CD4-positive, alpha-beta T cell (primary cell): ENCODE measurements around the gene ASIC3. TPM values are rescaled to one million over a fixed set of nuclear protein-coding genes. Genes with fewer than 3 reads are reported as not detected.
"Not testable (repeated sequence)": the region's sequence is repeated elsewhere in the genome, so short reads cannot be mapped to it uniquely, and the experiment has no call there.

Experiments
- ATAC-seq: fragments of 200-7000 bp; cut with Tn5 transposase; one replicate; pipeline ENCODE4 v1.10.0; 2022; ENCODE audit warnings: mild to moderate bottlenecking; ENCODE audit not compliant: poor library complexity
- CTCF ChIA-PET: fragments of 350-600 bp; sonication (Branson Sonifier 250); formaldehyde crosslinking; loops from one replicate; lab custom pipeline; 2021; ENCODE audit warnings: antibody characterized with exemption, inconsistent platforms; lab: Charles Lee
- POLR2A ChIA-PET: fragments of 350-600 bp; sonication (Branson Sonifier 250); formaldehyde crosslinking; loops from one replicate; lab custom pipeline; 2021; ENCODE audit warnings: antibody characterized with exemption, inconsistent platforms; lab: Charles Lee
- DNase-seq, 14 experiments: peaks; one replicate each; pipeline ENCODE4 v3.0.0-alpha.2; 2013 to 2020; ENCODE audit warnings: mixed read lengths in 2 of 14
- H3K27ac ChIP-seq, 2 donors: one replicate each; pipeline versions ENCODE4 v1.5.1 to v1.7.0; 2013; ENCODE audit warnings: low read length in 2 of 2, low read depth in 1 of 2, mild to moderate bottlenecking in 1 of 2
- H3K27me3 ChIP-seq, 2 experiments: 1 replicate in 1 of 2; 2 replicates in 1 of 2; pipeline versions ENCODE4 v1.6.1 to v1.7.0; 2013; ENCODE audit warnings: low read length in 2 of 2, control low read depth in 1 of 2, mild to moderate bottlenecking in 1 of 2, moderate library complexity in 1 of 2; ENCODE audit not compliant: insufficient read depth in 2 of 2, control insufficient read depth in 1 of 2
- H3K36me3 ChIP-seq: one replicate; pipeline ENCODE4 v1.6.1; 2013; ENCODE audit warnings: low read length, control low read depth; ENCODE audit not compliant: insufficient read depth
- H3K4me1 ChIP-seq: one replicate; pipeline ENCODE4 v1.6.1; 2013; ENCODE audit warnings: low read length, control low read depth; ENCODE audit not compliant: insufficient read depth
- H3K4me3 ChIP-seq: one replicate; pipeline ENCODE4 v1.5.1; 2013; ENCODE audit warnings: mild to moderate bottlenecking, low read length, moderate library complexity
- H3K9me3 ChIP-seq, 2 experiments: 1 replicate in 1 of 2; 2 replicates in 1 of 2; pipeline versions ENCODE4 v1.6.1 to v1.7.0; 2013; ENCODE audit warnings: low read length in 2 of 2, mild to moderate bottlenecking in 2 of 2, control low read depth in 1 of 2, moderate library complexity in 1 of 2; ENCODE audit not compliant: control insufficient read depth in 1 of 2, insufficient read depth in 1 of 2
- H3K27ac Mint-ChIP-seq: one replicate; pipeline ENCODE4 v1.8.0; 2020; ENCODE audit warnings: mixed read lengths
- H3K27me3 Mint-ChIP-seq: one replicate; pipeline ENCODE4 v1.8.0; 2021; ENCODE audit warnings: mixed read lengths
- H3K36me3 Mint-ChIP-seq: one replicate; pipeline ENCODE4 v1.8.0; 2021; ENCODE audit warnings: low read depth, mixed read lengths
- H3K4me1 Mint-ChIP-seq: one replicate; pipeline ENCODE4 v1.8.0; 2021; ENCODE audit warnings: low read depth, mixed read lengths
- H3K4me3 Mint-ChIP-seq: one replicate; pipeline ENCODE4 v1.8.0; 2020; ENCODE audit warnings: mild to moderate bottlenecking, mixed read lengths
- H3K9me3 Mint-ChIP-seq: one replicate; pipeline ENCODE4 v1.8.0; 2020; ENCODE audit warnings: mixed read lengths
- intact Hi-C, 2 experiments: fragments of 100-400 bp; cut with DNase I in 1 of 2; cut with micrococcal nuclease in 1 of 2; formaldehyde crosslinking; loops; one replicate each; pipeline versions ENCODE4 v1.15.1 to v1.9.0; 2023 to 2025; cut with DNase I, micrococcal nuclease
- total RNA-seq, 174 experiments: library from RNA in 2 of 174; stranded (reverse) in 2 of 174; gene quantifications; one replicate each; pipeline ENCODE4 v1.2.3 and lab custom pipeline; 2021 to 2026
- TF ChIP-seq, protein P1 (sequence below): fragments of 200-600 bp; IDR thresholded peaks from one replicate; pipeline ENCODE4 v1.8.0; 2022; ENCODE audit warnings: antibody characterized with exemption, mild to moderate bottlenecking

ASIC3 gene
- total RNA-seq, 2 experiments from 2014 or later: 13.8 to 15.2 TPM

DNA sequence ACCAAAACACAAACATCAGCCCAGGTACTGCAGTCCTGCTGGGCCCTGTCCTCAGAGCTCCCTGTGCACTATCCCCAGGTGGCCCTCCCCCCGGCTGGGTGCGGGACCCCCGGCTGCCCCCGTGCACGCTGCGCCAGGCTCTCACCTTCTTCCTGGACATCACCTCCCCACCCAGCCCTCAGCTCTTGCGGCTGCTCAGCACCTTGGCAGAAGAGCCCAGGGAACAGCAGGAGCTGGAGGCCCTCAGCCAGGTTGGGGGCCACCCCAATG is 38.4 kb upstream of the ASIC3 start:
- TF ChIP-seq, protein P1, sequence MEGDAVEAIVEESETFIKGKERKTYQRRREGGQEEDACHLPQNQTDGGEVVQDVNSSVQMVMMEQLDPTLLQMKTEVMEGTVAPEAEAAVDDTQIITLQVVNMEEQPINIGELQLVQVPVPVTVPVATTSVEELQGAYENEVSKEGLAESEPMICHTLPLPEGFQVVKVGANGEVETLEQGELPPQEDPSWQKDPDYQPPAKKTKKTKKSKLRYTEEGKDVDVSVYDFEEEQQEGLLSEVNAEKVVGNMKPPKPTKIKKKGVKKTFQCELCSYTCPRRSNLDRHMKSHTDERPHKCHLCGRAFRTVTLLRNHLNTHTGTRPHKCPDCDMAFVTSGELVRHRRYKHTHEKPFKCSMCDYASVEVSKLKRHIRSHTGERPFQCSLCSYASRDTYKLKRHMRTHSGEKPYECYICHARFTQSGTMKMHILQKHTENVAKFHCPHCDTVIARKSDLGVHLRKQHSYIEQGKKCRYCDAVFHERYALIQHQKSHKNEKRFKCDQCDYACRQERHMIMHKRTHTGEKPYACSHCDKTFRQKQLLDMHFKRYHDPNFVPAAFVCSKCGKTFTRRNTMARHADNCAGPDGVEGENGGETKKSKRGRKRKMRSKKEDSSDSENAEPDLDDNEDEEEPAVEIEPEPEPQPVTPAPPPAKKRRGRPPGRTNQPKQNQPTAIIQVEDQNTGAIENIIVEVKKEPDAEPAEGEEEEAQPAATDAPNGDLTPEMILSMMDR: no peak
- no peaks in the 10 kb centered on the region for H3K27me3 Mint-ChIP-seq

DNA sequence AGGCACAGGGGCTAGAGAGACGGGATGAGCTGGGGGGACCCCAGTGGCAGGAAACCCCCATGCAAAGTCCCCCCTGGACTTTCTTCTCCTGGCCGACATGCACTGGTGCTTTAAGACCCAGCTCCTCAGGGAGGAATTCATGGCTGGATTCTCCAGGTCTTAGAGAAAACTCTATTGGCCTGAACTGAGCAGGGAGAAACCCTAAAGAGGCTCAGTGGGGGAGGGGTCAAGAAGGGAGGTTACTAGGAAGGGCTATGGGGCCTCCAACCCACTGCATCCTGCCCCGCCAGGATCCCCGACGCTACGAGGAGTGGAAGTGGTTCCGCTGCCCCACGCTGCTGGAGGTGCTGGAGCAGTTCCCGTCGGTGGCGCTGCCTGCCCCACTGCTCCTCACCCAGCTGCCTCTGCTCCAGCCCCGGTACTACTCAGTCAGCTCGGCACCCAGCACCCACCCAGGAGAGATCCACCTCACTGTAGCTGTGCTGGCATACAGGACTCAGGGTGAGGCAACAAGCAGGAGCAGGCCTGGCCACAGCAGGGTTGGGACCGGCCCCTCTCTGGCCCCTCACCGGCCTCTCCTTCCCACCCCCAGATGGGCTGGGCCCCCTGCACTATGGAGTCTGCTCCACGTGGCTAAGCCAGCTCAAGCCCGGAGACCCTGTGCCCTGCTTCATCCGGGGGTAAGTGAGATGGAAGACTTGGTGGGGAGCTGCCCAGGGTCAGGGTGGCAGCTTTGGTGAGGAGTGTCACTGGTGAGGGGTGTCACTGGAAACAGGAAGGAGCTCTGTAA is 37.8 kb upstream of the ASIC3 start:
- POLR2A ChIA-PET: interaction anchor here (0.8 to 8.5 kb wide), 7 partner anchors 8 to 100 kb away, joined by 3 to 77 read pairs (median 7); partner anchors contain the start of gene ABCB8
- Histone ChIP-seq H3K36me3 (no peaks in the 10 kb centered on the region), H3K27ac (peak overlapping the region; percentile 37 to 84), H3K9me3 (peaks cover 0 to 6% of the 10 kb centered on the region in 2 experiments), H3K4me3 (peak overlapping the region; percentile 28), H3K27me3 (no peaks in the 10 kb centered on the region), H3K4me1 (peaks cover 93% of the 10 kb centered on the region)
- H3K36me3 Mint-ChIP-seq: peaks cover 10% of the 10 kb centered on the region
- CTCF ChIA-PET: interaction anchor here (1.1 to 2.2 kb wide), 6 partner anchors 8 to 112 kb away, joined by 4 to 9 read pairs (median 6); partner anchors contain the start of genes ABCB8 and TMUB1
- H3K27me3 Mint-ChIP-seq: no peaks in the 10 kb centered on the region
- TF ChIP-seq, protein P1: no peak
- H3K4me1 Mint-ChIP-seq: peaks cover 83% of the 10 kb centered on the region
- peak overlapping the region; percentile 83 for H3K4me3 Mint-ChIP-seq
- peak overlapping the region; percentile 97 for H3K27ac Mint-ChIP-seq
- ATAC-seq: peak; percentile 16
- peak in 8 of 14 experiments; percentile 31 to 81 (median 56) for DNase-seq
- intact Hi-C loops: loop anchor here (2.0 to 10.0 kb wide), 4 partner anchors 33 to 924 kb away; partner anchors contain the start of gene KCNH2 (in 1 of the 2)
- no peaks in the 10 kb centered on the region for H3K9me3 Mint-ChIP-seq

More for the DNA sequence above, 38.4 kb upstream of the ASIC3 start:
- peaks cover 82% of the 10 kb centered on the region for H3K4me1 Mint-ChIP-seq
- intact Hi-C loops: loop anchor here (2.0 to 10.0 kb wide), 4 partner anchors 33 to 925 kb away; partner anchors contain the start of gene KCNH2 (in 1 of the 2)
- Histone ChIP-seq H3K9me3 (peaks cover 0 to 6% of the 10 kb centered on the region in 2 experiments), H3K27me3 (no peaks in the 10 kb centered on the region), H3K36me3 (no peaks in the 10 kb centered on the region), H3K27ac (peak overlapping the region; percentile 34 to 84), H3K4me1 (peaks cover 87% of the 10 kb centered on the region), H3K4me3 (no peak overlapping the region)
- ATAC-seq: no peak
- peaks cover 9% of the 10 kb centered on the region for H3K36me3 Mint-ChIP-seq
- no peak for DNase-seq
- H3K4me3 Mint-ChIP-seq: peak overlapping the region; percentile 83
- ChIA-PET POLR2A (interaction anchor here (1.6 to 8.5 kb wide), 7 partner anchors 9 to 36 kb away, joined by 7 to 77 read pairs (median 11); partner anchors contain the start of gene ABCB8), CTCF (interaction anchor here (1.1 to 2.2 kb wide), 6 partner anchors 8 to 112 kb away, joined by 4 to 9 read pairs (median 6); partner anchors contain the start of genes ABCB8 and TMUB1)
- H3K27ac Mint-ChIP-seq: peak overlapping the region; percentile 97
- no peaks in the 10 kb centered on the region for H3K9me3 Mint-ChIP-seq

DNA sequence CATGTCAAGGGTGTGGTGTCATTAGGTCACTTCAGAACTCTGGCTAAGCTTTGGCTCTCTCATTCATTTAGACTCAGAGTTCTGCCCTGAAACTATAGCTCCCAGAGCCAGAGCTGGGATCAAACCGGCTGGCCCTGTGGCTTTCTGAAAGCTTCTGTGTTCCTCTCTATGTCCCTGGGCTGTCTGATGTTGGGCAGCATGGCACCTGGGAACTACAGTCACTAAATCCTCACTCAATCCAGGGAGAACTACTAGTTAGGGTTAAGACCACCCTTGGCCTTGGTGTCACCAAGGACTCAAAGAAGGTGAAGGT is 37.3 kb upstream of the ASIC3 start:
- Histone ChIP-seq H3K4me1 (peaks cover 98% of the 10 kb centered on the region), H3K36me3 (no peaks in the 10 kb centered on the region), H3K9me3 (peaks cover 0 to 6% of the 10 kb centered on the region in 2 experiments), H3K27me3 (no peaks in the 10 kb centered on the region), H3K27ac (peak overlapping the region; percentile 37 to 84), H3K4me3 (peak overlapping the region; percentile 28)
- ATAC-seq: no peak
- DNase-seq: no peak
- Mint-ChIP-seq H3K4me3 (peak overlapping the region; percentile 83), H3K27ac (peak overlapping the region; percentile 97), H3K36me3 (peaks cover 8% of the 10 kb centered on the region), H3K27me3 (no peaks in the 10 kb centered on the region), H3K4me1 (peaks cover 81% of the 10 kb centered on the region), H3K9me3 (no peaks in the 10 kb centered on the region)
- CTCF ChIA-PET: interaction anchor here (1.3 to 2.2 kb wide), 5 partner anchors 17 to 113 kb away, joined by 4 to 9 read pairs (median 6); partner anchors contain the start of genes ABCB8 and TMUB1
- POLR2A ChIA-PET: interaction anchor here (0.8 to 8.5 kb wide), 7 partner anchors 7 to 100 kb away, joined by 3 to 77 read pairs (median 7); partner anchors contain the start of gene ABCB8
- intact Hi-C loops: loop anchor here (2.0 to 10.0 kb wide), 4 partner anchors 34 to 924 kb away; partner anchors contain the start of gene KCNH2 (in 1 of the 2)
- TF ChIP-seq, protein P1: no peak

DNA sequence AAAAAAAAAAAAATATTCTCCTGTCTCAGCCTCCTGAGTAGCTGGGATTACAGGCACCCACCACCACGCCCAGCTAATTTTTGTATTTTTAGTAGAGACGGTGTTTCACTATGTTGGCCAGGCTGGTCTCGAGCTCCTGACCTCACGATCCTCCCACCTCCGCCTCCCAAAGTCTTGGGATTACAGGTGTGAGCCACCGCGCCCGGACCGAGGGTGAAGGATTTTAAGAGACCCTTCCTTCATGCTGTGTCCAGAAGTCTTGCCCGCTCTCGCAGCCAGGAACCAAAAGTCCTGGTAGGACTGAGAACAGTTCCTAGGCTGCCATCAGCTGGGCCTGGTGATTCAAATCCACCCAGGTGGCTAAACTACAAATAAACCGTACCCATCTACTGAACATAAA is 36.7 kb upstream of the ASIC3 start:
- not testable (repeated sequence) for H3K9me3 Mint-ChIP-seq, H3K36me3 ChIP-seq, DNase-seq, H3K9me3 ChIP-seq, H3K4me3 ChIP-seq, H3K27me3 ChIP-seq, ATAC-seq, H3K36me3 Mint-ChIP-seq, H3K27me3 Mint-ChIP-seq
- H3K4me1 ChIP-seq: peaks cover 99% of the 10 kb centered on the region
- CTCF ChIA-PET: interaction anchor here (2.1 to 2.2 kb wide), 2 partner anchors 26 to 72 kb away, joined by 6 to 7 read pairs; partner anchors contain the start of gene TMUB1
- peak overlapping the region; percentile 73 for H3K4me3 Mint-ChIP-seq
- peak overlapping the region; percentile 97 for H3K27ac Mint-ChIP-seq
- intact Hi-C loops: loop anchor here (2.0 to 10.0 kb wide), 4 partner anchors 34 to 923 kb away; partner anchors contain the start of gene KCNH2 (in 1 of the 2)
- peaks cover 84% of the 10 kb centered on the region for H3K4me1 Mint-ChIP-seq
- H3K27ac ChIP-seq: peak overlapping the region; percentile 57 to 97
- POLR2A ChIA-PET: interaction anchor here (0.8 to 8.5 kb wide), 5 partner anchors 7 to 99 kb away, joined by 3 to 77 read pairs (median 8); partner anchors contain the start of gene ABCB8
